Lung (tissue), 16 donors: ENCODE measurements around the gene FBP1. TPM values are rescaled to one million over a fixed set of nuclear protein-coding genes. Genes with fewer than 3 reads are reported as not detected.
A peak's percentile ranks its signal among the peaks of the same experiment; 100 is the strongest.

Source experiments
- ATAC-seq: fragments of 200-7000 bp; cut with Tn5 transposase; one replicate; pipeline ENCODE4 v1.9.1; 2020; ENCODE audit warnings: moderate number of reproducible peaks; ENCODE audit not compliant: insufficient read depth, low FRiP score
- DNase-seq, 3 donors: peaks; one replicate each; pipeline ENCODE4 v3.0.0-alpha.2; 2013 to 2017
- H3K27ac ChIP-seq, 2 donors: one replicate each; pipeline ENCODE4 v1.5.1; 2013; ENCODE audit warnings: mild to moderate bottlenecking in 2 of 2, moderate library complexity in 2 of 2, control low read depth in 1 of 2, inconsistent platforms in 1 of 2, low read depth in 1 of 2, low read length in 1 of 2
- H3K27me3 ChIP-seq, 3 donors: one replicate each; pipeline ENCODE4 v1.5.1; 2013; ENCODE audit warnings: low read length in 2 of 3; ENCODE audit not compliant: control insufficient read depth in 3 of 3, insufficient read depth in 3 of 3
- H3K36me3 ChIP-seq, 4 donors: one replicate each; pipeline ENCODE4 v1.5.1; 2013; ENCODE audit warnings: low read length in 4 of 4, mild to moderate bottlenecking in 1 of 4, moderate library complexity in 1 of 4; ENCODE audit not compliant: control insufficient read depth in 4 of 4, insufficient read depth in 4 of 4
- H3K4me1 ChIP-seq, 5 donors: one replicate each; pipeline ENCODE4 v1.5.1; 2013; ENCODE audit warnings: low read length in 5 of 5, mild to moderate bottlenecking in 2 of 5, moderate library complexity in 1 of 5; ENCODE audit not compliant: control insufficient read depth in 5 of 5, insufficient read depth in 5 of 5
- H3K4me3 ChIP-seq: one replicate; pipeline ENCODE4 v1.5.1; 2013; ENCODE audit warnings: mild to moderate bottlenecking, control low read depth, moderate library complexity
- H3K9ac ChIP-seq, 2 donors: one replicate each; pipeline ENCODE4 v1.5.1; 2013; ENCODE audit warnings: low read length in 2 of 2, control low read depth in 1 of 2; ENCODE audit not compliant: insufficient read depth in 1 of 2
- H3K9me3 ChIP-seq, 4 donors: one replicate each; pipeline ENCODE4 v1.5.1; 2013; ENCODE audit warnings: low read length in 3 of 4, mild to moderate bottlenecking in 1 of 4, moderate library complexity in 1 of 4; ENCODE audit not compliant: control insufficient read depth in 4 of 4, insufficient read depth in 3 of 4
- CTCF ChIP-seq: IDR thresholded peaks from 2 replicates; pipeline ENCODE4 v1.5.1; 2012; ENCODE audit warnings: mild to moderate bottlenecking; ENCODE audit errors: control extremely low read depth, extremely low read depth
- WGBS, 2 donors: extraction: QIAGEN DNeasy Blood & Tissue Kit; methylation state at CpG; one replicate each; pipeline ENCODE4 v1.1.7; 2013; 5-methylcytosine and 5-hydroxymethylcytosine counted together
- long read RNA-seq, 5 donors: transcript quantifications; one replicate each; lab custom pipeline, GENCODE V29; 2026
- polyA plus RNA-seq, 2 donors: library from polyadenylated mRNA; stranded (reverse); fragments of 200-250 nt; gene quantifications; one replicate each; pipeline ENCODE4 v1.2.1, GENCODE V29; 2013
- total RNA-seq, 2 donors: library from RNA; depleted of rRNA in 1 of 2; stranded (reverse); fragments of >200 nt in 1 of 2; gene quantifications; one replicate each; pipeline ENCODE4 v1.2.1, GENCODE V29; 2014 to 2021
- donor health status: control.
- donor health status: control.
- donor health status: Bipolar disorder and iron deficiency.
- donor health status: healthy.
- donor health status: DM: yes; HTN: yes; CAD: no.

FBP1 gene
- 100 to 1,000 TPM in 1 of 2 donors, 10 to 100 TPM in 1; 17.1 to 238 TPM for total RNA-seq
- 100 to 1,000 TPM in 1 of 2 donors, 10 to 100 TPM in 1; 69.3 to 259 TPM for polyA plus RNA-seq
- long read RNA-seq, donor 1, transcript FBP1-201 (7 exons, 1,462 nt), result major isoform, 8 of 18 reads
- long read RNA-seq, donor 1, partial matches to known transcripts, result 9 of 18 reads
- long read RNA-seq, donor 1, other reads (novel, unspliced or antisense), result 0 of 18 reads
- long read RNA-seq, donor 2, transcript FBP1-201 (7 exons, 1,462 nt), result major isoform, 6 of 6 reads
- long read RNA-seq, donor 2, partial matches to known transcripts, result 0 of 6 reads
- long read RNA-seq, donor 2, other reads (novel, unspliced or antisense), result 0 of 6 reads
- long read RNA-seq, donor 3, partial matches to known transcripts, result 0 of 4 reads
- long read RNA-seq, donor 3, other reads (novel, unspliced or antisense), result 0 of 4 reads
- long read RNA-seq, donor 4, partial matches to known transcripts, result 0 of 1 reads
- long read RNA-seq, donor 4, other reads (novel, unspliced or antisense), result 0 of 1 reads
- long read RNA-seq, donor 5, partial matches to known transcripts, result 0 of 4 reads
- long read RNA-seq, donor 5, other reads (novel, unspliced or antisense), result 0 of 4 reads

- Histone ChIP-seq H3K27ac (peak within 1 kb of the TSS in 1 of 2 donors; percentile 83), H3K4me1 (peaks cover 0 to 11% (median 0%) of the 10 kb centered on the region in 5 donors), H3K9me3 (peaks cover 0 to 2% (median 0%) of the 10 kb centered on the region in 4 donors), H3K4me3 (peak within 1 kb of the TSS; percentile 54), H3K36me3 (no peaks in the 10 kb centered on the region), H3K27me3 (peaks cover 0 to 4% (median 2%) of the 10 kb centered on the region in 3 donors), H3K9ac (peak within 1 kb of the TSS in 1 of 2 donors; percentile 34)
- 3% methylated on average over 58 to 79 of the region's 79 CpGs for WGBS, 2 donors
- TF ChIP-seq CTCF, result no peak
- DNase-seq (peak; percentile 38 to 50 (median 49)), ATAC-seq (peak; percentile 75)
These were observed at the start of gene FBP1 for GRCh38 chr9:94639061-94639998. Gene FBP1 (minus strand): TSS chr9:94639518. CDS start chr9:94639310, 208 bp downstream.

- H3K27ac ChIP-seq, result no peak overlapping the region
These were observed 48.1 kb upstream of the FBP1 start for GRCh38 chr9:94687451-94687850.

GRCh38 chr9:94685359-94685758 lies 46.0 kb upstream of the FBP1 start:
- Histone ChIP-seq H3K9ac (no peak overlapping the region), H3K27ac (no peak overlapping the region), H3K4me3 (no peak overlapping the region), H3K9me3 (no peaks in the 10 kb centered on the region), H3K36me3 (no peaks in the 10 kb centered on the region), H3K4me1 (peaks cover 0 to 3% (median 2%) of the 10 kb centered on the region in 5 donors), H3K27me3 (no peaks in the 10 kb centered on the region)
- no peak for TF ChIP-seq CTCF
- no peak for ATAC-seq
- 92 to 96% methylated on average over 2 of the region's 2 CpGs for WGBS, 2 donors
- no peak for DNase-seq

More at GRCh38 chr9:94687451-94687850, 48.1 kb upstream of the FBP1 start:
- TF ChIP-seq CTCF, result no peak
- Histone ChIP-seq H3K9me3 (no peaks in the 10 kb centered on the region), H3K36me3 (no peaks in the 10 kb centered on the region), H3K4me3 (no peak overlapping the region), H3K9ac (no peak overlapping the region), H3K4me1 (peaks cover 0 to 2% (median 0%) of the 10 kb centered on the region in 5 donors), H3K27me3 (no peaks in the 10 kb centered on the region)
- ATAC-seq (no peak), DNase-seq (no peak)
- WGBS, 2 donors, result 46 to 69% methylated on average over 2 of the region's 2 CpGs
